ENCODE results near the gene ZNF367.

Gene ZNF367

GRCh38 chr9:96411129-96411838 is 6.9 kb downstream of the ZNF367 start:
- no peak overlapping the region for H3K4me3 ChIP-seq (ENCODE audit: low read depth, low read length)
- DNase-seq (ENCODE audit: low read depth), result no peak

- DNase-seq (ENCODE audit: low read depth), result no peak
- H3K4me3 ChIP-seq (ENCODE audit: low read depth, low read length), result no peak overlapping the region
Observed at GRCh38 chr9:96408409-96409280, 9.5 kb downstream of the ZNF367 start.

- no peak overlapping the region for H3K4me3 ChIP-seq (ENCODE audit: low read depth, low read length)
- no peak for DNase-seq (ENCODE audit: low read depth)
Observed at GRCh38 chr9:96400132-96400910, 17.8 kb downstream of the ZNF367 start.

DNA sequence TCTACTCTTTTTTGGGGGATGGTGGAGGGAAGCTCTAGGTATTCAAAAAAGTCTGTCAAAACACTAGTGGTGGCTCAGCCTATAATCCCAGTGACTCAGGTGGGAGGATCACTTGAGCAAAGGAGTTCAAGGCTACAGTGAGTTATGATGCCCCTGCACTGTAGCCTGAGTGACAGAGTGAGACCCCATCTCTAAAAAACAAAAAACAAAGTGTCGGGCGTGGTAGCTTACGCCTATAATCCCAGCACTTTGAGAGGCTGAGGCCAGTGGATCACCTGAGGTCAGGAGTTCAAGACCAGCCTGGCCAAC is 18.9 kb downstream of the ZNF367 start:
- no peak overlapping the region for H3K4me3 ChIP-seq (ENCODE audit: low read depth, low read length)
- no peak for DNase-seq (ENCODE audit: low read depth)

DNA sequence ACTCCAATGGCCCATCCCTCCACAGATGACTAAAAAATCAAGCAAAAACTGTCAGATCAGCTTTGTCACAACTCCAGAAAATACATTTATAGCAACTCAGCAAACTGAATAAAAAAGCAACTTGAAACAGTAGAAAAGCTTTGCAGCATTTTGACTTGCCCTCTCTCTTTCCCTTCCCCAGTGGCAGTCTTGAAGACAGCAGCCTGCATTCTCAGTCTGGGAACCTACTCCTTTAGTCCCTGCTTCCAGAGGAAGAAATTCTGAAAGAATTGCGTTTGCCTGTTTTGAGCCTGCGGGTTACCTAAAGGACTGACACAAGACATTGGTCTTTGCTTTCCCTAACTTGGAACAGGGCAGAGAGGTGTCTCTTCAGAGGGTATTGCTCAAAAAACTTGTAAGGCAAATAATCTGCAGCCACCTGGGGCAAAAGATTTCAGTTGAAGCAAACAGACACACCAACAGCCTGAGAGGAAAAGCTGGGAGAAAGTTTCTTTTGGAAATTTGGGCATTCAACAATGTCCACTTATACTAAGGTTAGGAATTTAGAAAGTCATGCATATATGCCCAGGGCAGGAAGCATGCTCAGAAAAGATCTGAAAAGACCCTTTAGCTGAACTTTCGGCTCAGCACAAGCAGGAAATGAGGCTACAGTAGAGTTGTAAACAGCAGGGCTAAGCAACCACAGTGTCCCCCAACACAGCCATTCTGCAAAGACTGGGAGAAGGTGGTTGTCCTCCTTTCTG is 19.4 kb downstream of the ZNF367 start:
- H3K4me3 ChIP-seq (ENCODE audit: low read depth, low read length), result no peak overlapping the region

DNA sequence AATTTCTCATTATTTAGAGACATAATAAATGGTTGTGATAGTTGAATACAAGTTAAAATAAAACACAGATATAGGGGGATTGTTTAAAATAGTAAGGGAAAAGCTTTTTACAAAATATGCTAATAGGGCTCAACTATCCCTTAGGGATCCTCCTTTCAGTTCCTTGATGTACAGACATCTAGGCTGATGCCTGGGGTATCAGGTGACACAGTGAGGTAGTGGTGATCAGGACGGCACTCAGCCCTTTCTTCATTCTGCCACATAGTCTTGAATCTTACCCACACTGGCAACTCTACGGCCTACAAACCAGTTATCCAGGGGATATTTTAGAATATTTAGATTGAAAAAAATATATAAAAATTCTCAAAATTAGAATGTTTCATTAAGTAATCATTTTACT is 22.2 kb downstream of the ZNF367 start:
- no peak overlapping the region for H3K4me3 ChIP-seq (ENCODE audit: low read depth, low read length)
- no peak for DNase-seq (ENCODE audit: low read depth)

More for the DNA sequence above, 19.4 kb downstream of the ZNF367 start:
- DNase-seq (ENCODE audit: low read depth), result no peak

DNA sequence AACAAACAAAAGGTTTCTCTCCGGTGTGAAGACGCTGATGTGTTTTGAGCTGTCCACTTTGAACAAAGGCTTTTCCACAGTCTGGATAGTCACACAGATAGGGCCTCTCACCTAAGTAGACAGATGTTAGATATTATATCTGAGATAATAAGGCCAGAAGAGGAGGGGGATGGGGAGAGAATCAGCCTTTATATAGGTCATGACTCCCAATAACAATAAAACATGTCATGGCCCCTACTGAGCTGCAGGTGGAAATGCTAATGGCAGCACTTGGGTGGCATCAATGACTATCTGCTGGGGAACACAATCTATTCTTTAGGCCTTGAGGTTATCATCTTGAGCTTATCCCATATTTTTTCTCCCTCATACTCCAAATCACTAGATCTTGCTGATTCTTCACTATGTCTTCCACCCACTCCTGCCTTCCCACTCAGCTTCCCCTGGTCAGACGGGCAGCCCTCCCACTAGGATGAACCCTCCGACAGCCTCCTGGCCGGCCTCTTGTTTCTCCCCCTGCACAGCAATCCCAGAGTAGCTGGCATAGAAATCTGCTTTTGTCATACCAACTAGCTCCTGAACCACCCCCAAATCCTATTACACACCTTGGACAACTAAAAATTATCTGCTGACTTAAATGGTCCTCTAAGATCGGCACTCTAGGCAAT is 23.2 kb downstream of the ZNF367 start:
- no peak overlapping the region for H3K4me3 ChIP-seq (ENCODE audit: low read depth, low read length)
- no peak for DNase-seq (ENCODE audit: low read depth)

DNA sequence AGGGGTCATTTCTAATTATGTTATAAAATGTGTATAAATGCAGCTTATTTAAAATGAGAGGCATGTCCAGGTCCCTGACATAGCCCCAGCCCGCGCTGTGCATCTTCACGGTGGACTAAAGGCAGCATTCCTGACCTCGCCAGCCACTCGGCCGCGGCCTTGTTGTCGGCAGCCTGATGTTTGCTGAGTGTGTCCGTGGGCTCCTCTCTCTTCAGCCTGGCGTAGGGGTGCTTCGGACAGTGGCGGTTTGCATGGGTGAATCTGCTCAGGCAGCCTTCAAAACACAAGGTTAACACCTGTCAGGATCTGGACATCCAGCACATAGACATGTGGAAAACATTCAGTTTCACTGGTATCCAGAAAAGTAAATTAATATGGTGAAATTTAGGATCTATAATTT is 25.9 kb downstream of the ZNF367 start:
- no peak overlapping the region for H3K4me3 ChIP-seq (ENCODE audit: low read depth, low read length)
- DNase-seq (ENCODE audit: low read depth), result no peak

DNA sequence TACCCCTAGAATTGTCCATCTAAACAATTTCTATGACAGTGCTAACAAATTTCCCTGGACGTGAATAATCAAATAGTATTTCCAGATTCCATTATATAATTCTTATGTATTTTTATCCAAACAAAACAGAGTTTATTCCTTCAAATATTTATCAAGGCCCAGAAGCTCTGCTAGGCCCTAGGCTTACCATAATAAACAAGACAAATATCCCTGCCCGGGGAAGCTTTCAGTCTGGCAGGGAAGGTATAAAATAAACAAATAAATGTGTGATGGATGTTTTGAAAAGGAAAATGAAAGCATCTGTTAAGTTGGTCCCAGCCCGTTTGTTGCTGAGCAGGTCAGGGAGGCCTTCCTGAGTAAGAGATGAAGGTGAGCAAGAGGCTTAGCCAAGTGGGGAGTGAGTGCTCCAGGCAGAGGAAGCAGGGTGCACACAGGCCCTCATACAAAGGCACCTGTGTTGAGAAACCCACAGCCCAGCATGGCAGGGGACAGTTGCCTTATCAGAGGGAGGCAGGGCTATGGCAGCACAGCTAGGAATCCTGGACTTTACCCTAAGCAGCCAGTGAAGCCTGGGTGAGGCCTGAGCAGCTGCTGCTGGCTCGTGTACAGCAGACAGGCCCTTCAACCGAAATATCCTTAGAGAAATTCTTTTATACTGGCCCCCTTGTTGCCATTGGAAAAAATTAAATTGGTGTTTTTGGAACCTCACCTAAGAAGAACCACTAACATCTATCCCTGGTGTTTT is 27.0 kb downstream of the ZNF367 start:
- no peak for DNase-seq (ENCODE audit: low read depth)
- no peak overlapping the region for H3K4me3 ChIP-seq (ENCODE audit: low read depth, low read length)

- DNase-seq (ENCODE audit: low read depth), result no peak
- H3K4me3 ChIP-seq (ENCODE audit: low read depth, low read length), result no peak overlapping the region
Observed at GRCh38 chr9:96388144-96388543, 30.0 kb downstream of the ZNF367 start.

DNA sequence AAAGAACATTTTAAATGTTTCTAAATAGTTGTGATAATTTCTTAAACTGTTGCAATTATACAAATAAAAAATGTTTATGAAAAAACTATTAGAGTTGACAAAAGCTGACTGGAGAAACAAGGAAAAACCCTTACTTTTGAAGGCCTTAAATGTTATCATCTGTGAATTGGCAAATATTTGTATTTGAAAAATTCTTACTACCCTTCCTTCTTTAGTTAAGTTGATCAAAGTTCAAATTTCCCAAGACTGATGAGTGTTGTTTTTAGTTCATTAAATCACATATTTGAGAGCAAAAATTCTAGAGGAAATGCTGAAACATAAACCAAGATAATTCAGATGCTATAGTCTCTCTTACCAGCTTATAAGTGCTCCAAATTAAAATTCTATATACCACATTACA is 32.0 kb downstream of the ZNF367 start:
- H3K4me3 ChIP-seq (ENCODE audit: low read depth, low read length), result no peak overlapping the region
- DNase-seq (ENCODE audit: low read depth), result no peak

- peak within 1 kb of the TSS; percentile 64 for H3K4me3 ChIP-seq (ENCODE audit: low read depth, low read length)
- DNase-seq (ENCODE audit: low read depth), result no peak
Observed at GRCh38 chr9:96383165-96383942, 34.8 kb downstream of the ZNF367 start, which contains the start of gene SLC35D2. SLC35D2 (minus strand) TSS chr9:96383711; CDS start chr9:96383634, 77 bp downstream.

DNA sequence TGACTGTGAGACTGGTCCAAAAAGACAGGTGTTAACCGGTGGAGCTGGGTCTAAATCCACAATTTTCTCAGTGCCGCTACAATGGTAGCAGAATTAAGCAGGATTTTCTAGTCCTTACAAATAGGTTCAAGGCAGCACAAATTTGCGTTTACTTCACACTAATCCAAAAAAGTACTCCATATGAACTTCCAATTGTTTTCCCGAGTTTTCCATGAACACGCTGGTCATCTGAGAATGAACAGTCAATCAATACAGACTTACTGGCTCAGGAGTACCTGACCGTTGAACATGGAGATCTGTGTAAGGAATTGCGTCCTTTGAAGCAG is 35.4 kb downstream of the ZNF367 start:
- H3K4me3 ChIP-seq (ENCODE audit: low read depth, low read length), result peak overlapping the region; percentile 64
- DNase-seq (ENCODE audit: low read depth), result no peak

DNA sequence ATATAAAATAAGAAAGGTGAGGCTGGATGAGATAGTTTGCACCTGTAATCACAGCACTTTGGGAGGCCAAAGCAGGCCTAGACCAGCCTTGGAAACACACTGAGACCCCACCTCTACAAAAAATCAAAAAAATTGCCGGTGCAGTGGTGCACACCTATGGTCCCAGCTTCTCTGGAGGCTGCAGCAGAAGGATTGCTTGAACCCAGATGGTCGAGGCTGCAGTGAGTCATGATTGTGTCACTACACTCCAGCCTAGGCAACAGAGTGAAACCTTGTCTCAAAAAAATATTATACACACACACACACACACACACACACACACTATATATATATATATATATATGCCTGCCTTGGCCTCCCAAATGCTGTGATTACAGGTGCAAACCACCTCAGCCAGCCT is 36.0 kb downstream of the ZNF367 start:
- DNase-seq (ENCODE audit: low read depth), result no peak

DNA sequence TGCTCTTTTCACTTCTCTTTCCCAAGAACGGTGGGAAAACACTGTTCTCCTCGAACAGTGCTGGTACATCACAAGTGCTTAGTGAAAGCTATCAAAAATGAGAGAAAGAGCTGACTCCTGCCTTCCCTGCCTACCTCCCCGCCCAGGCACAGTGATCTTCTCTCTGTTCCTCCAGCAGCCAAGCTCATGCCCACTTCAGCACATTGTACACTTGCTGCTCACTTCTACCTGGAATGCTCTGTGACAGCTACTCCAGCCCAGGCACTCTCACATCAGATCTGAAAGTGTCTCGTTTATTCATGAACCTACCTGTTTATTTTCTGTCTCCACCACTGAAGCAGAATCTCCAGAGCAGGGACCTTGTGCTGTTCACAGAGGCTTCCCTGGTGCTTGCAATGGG is 36.5 kb downstream of the ZNF367 start:
- DNase-seq (ENCODE audit: low read depth), result no peak
- H3K4me3 ChIP-seq (ENCODE audit: low read depth, low read length), result no peak overlapping the region

More for the DNA sequence above, 36.0 kb downstream of the ZNF367 start:
- H3K4me3 ChIP-seq (ENCODE audit: low read depth, low read length), result no peak overlapping the region

- no peak overlapping the region for H3K4me3 ChIP-seq (ENCODE audit: low read depth, low read length)
- DNase-seq (ENCODE audit: low read depth), result no peak
Observed at GRCh38 chr9:96381125-96381524, 37.0 kb downstream of the ZNF367 start.

DNA sequence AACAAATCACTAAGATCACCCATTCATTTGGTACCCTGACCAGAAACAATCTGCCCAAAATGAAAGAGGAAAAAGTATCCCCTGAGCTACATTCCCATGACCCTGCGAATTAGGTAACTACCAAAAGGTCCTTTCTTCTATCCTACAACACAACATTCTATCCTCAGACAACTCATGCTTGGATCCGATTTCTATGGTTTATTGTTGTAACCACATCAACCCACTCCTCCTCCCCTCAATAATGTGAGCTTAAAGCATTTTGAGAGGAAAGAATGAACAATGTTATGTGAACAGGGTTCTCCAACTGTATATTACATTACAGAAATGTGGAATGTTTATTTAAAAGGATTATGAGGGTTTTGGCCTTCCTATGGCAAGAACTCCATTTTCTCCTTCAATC is 38.7 kb downstream of the ZNF367 start:
- DNase-seq (ENCODE audit: low read depth), result no peak

DNA sequence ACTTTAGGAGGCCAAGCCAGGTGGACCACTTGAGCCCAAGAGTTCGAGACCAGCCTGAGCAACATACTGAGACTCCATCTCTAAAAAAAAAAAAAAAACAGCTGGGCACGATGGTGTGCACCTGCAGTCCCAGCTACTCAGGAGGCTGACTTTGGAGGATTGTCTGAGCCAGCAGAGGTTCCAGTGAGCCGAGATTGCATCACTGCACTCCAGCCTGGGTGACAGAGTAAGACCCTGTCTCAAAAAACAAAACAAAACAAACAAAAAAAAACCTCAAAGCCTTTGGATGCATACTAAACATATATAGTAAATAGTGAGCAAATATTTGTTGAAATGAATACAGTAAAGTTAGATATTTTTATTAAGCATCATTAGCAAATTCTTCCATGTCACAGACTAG is 40.0 kb downstream of the ZNF367 start:
- H3K4me3 ChIP-seq (ENCODE audit: low read depth, low read length), result no peak overlapping the region
- no peak for DNase-seq (ENCODE audit: low read depth)

More for the DNA sequence above, 38.7 kb downstream of the ZNF367 start:
- no peak overlapping the region for H3K4me3 ChIP-seq (ENCODE audit: low read depth, low read length)

All from skeletal muscle cell (primary cell).